GM18498 (cell line): ENCODE data around the gene STPG4.
"Not testable (repeated sequence)": the region's sequence is repeated elsewhere in the genome, so short reads cannot be mapped to it uniquely, and the experiment has no call there.

ENCODE experiments used
- ATAC-seq: cut with Tn5 transposase; IDR thresholded peaks from one replicate; pipeline ENCODE4 v1.9.1; 2021; ENCODE audit warnings: mild to moderate bottlenecking, moderate library complexity; ENCODE audit not compliant: unreplicated experiment

Gene STPG4

DNA sequence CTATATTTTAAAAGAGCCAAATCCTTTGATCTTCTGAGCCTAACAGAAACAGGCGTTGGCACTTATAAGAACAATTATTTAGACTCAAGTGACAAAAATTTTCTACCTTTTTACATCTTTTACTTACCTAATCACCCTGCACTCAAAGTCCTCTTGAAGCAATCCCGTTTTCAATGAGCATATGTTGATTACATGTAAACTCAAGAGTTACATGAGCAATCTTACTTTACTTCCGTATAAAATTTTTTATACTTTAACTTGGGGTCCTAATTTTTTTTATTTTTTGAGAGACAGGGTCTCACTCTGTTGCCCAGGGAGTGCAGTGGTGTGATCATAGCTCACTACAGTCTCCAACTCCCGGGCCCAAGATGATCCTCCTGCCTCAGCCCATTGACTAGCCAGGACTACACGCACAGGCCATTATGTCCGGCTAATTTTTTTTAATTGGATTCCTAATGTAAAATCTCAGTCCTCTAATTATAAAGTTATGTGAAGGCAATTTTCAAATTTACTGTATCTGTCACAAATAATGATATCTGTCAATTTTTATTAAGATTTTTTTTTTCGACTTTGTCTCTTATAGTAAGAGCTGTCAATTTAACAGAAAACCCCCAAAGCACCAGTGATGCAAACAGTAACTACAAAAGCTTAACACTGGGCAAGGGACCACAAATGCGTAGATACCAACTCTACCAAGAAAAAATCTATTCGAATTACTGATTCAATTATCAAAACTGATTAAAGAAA, 19.1 kb upstream of the STPG4 start:
- no peak for ATAC-seq

GRCh38 chr2:47172922-47173695, 18.0 kb upstream of the STPG4 start:
- no peak for ATAC-seq

GRCh38 chr2:47172156-47172921, 17.2 kb upstream of the STPG4 start:
- no peak for ATAC-seq

DNA sequence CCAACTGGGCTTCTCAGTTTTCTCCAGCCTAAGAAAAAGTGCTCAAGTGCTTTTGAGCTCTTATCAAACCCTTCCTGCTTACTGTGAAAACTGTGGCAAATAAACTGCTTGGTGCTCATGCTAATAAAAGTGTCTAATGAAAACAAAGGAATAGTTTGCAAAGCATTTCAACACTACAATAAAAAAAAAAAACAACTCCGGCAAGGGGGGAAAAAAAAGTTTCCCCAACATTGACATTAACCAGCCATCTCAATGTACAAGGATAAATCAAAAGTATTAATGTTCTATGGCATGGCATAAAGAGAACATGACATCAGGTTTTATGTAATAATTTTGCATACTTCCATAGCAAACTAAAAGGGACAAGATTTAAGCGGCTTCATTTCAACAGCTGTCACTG, 14.7 kb upstream of the STPG4 start:
- no peak for ATAC-seq

DNA sequence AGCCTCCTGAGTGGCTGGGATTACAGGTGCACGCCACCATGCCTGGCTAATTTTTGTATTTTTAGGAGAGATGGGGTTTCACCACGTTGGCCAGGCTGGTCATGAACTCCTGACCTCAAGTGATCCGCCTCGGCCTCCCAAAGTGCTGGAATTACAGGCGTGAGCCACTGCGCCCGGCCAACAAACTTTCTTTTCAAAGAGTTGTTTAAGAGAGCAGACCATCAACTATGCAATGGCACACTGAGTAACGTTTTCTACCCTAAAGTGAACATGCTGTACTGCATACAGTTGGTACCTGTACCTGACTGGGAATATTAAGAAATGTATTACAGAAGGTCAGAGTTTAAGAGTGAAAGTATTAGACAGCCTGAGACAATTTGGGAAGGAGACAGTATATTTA, 13.8 kb upstream of the STPG4 start:
- ATAC-seq = not testable (repeated sequence)

GRCh38 chr2:47167149-47167548, 12.0 kb upstream of the STPG4 start:
- ATAC-seq = no peak

DNA sequence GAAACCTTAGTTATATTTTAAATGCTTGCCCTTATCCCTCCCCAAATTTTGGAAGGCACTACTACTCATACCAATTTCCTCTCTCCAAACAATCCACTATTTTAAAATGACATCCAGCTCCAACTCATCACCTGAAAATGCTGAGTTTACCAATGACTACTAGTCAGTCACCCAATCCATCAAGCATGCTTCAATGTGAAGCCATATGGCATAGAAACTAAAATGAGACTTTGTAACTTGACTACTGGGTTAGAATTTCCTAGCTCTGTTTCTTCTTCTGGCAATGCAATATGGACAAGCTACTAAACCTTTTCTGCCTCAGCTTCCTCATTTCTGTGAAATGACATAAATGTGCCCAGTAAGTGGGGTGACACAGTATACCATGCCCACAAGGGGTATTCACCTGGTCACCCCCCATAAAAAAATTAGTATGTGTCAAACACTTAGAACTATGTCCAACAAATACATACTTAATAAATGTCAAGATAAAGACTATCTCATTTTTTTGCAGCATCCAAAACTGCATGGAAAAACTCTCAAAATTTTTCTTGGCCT, 10.0 kb upstream of the STPG4 start:
- no peak for ATAC-seq

- no peak for ATAC-seq
Measured at GRCh38 chr2:47162780-47163179, 7.7 kb upstream of the STPG4 start.

DNA sequence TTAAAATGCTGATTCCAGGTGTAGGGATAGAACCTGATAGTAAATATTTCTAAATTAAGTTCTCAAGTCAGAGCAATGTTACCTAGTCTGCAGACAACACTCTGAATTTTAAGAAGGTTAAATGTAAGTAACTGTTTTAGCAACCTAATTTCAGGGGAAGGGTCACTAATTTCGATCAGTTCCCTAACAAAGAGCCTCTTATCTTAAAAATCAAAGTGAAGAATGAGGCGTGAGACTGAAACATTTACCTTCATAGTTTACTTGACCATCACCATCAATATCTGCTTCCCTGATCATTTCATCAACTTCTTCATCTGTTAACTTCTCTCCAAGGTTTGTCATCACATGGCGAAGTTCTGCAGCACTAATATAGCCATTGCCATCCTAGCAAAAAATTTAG, 6.4 kb upstream of the STPG4 start:
- no peak for ATAC-seq

- no peak for ATAC-seq
Measured at GRCh38 chr2:47160660-47161059, 5.6 kb upstream of the STPG4 start.

DNA sequence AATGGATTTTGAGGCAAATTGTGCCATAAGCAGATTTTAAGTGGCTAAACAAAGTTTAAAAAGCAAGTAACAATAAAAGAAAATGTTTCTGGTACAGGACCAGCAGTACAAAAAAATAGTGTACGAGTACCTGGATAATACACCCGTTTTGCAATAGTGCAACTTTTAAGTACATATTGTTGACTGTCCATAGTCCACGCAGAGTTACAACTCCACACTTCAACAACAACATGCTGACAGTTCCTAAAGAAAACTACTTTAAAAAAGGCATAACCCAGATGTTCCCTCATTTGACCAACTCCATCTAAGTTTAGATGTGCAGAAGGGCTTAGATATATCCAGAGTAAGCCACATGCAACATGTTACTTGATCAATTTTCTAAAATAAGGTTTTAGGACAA, 5.1 kb upstream of the STPG4 start:
- no peak for ATAC-seq

DNA sequence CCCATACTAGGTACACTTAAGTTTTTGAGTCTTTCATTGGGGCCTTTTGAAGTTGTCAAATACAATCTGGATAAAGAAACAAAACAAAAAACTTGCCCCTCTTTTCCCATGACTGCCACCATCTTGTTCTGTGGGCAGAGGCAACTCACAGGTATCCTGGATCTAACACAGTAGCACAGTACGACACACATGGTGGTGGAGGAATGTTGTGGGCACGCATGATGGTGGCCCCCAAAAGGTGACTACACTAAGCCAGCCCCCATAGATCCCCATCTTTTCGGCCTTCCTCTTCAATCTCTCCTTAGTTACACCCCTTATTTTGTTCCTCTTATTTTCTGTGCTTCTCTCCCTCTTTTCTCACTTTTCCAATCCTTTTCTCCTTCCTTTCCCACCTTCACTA, 4.5 kb upstream of the STPG4 start:
- ATAC-seq = no peak

DNA sequence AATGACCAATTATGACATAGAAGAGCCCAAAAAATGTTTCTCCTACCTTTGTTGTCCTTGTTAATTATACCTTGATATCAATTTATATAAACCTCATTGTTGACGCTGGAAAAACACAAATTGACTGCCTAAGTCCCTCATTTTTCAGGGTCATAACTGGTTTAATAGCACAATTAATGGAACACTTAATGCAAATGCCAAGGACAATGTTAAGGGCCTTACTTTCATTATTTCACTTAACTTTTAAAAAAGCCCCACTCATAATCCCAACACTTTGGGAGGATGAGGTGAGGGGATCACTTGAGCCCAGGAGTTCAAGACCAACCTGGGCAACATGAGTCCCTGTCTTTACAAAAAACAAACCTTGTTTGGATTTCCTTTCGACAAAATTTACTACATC, 3.5 kb upstream of the STPG4 start:
- no peak for ATAC-seq

DNA sequence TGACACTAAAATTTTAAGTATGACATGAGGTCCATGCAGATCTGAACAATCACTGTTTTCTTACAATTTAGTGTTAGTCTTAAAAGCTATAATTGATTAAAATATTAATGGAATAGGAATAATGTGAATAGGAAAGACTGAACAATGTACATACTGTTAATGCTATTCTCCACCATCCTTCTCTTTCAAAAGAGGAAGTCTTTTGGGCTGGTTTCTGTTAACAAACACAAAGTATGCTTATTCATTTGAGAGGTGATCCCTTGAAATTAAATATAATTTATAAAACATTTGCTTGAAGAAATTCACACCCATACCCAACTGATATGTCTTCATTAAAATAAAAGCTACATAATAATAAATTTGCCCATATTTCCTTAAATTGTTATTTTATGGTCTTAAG, 2.3 kb downstream of the STPG4 start:
- ATAC-seq = no peak

DNA sequence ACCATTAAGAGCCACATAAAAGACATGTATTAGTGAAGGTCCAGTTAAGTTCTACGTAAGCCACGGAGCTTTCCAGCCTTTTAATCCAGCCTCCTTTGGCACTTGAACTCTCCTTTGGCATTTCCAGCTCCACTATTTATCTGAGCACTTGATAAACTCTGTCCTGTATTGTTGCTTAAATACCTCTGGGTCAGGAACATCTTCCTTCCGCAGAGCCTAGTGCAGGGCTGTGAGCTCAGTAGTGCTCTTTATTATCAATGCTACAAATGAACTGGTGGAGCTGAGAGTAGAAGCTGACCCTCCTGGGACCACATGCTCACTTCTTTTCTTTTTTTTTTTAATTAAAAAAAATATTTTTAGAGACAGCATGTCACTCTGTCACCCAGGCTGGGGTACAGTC, 4.9 kb downstream of the STPG4 start:
- no peak for ATAC-seq

GRCh38 chr2:47147021-47147420, 8.1 kb downstream of the STPG4 start:
- no peak for ATAC-seq

DNA sequence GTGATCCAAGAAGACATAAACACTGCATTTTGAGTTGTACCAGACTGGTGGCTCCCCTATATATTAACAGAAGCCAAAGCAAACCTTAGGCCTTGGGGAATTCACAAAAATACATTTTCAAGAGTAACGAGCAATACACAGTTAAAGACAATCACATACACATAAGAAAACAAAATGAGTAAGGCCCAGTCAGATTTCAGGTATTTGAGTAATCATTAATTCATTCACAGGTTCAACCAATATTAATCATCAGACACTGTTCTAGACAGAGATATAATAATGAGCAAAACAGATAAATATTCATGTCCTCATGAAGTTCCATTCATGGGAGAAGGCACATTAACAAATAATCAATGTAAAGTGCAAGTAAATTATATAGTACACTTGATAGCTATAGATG, 9.6 kb downstream of the STPG4 start:
- ATAC-seq = no peak

- ATAC-seq = no peak
Measured at GRCh38 chr2:47141520-47141919, 13.6 kb downstream of the STPG4 start.

- ATAC-seq = no peak
Measured at GRCh38 chr2:47134386-47135090, 20.6 kb downstream of the STPG4 start.

GRCh38 chr2:47133046-47133445, 22.1 kb downstream of the STPG4 start:
- no peak for ATAC-seq

DNA sequence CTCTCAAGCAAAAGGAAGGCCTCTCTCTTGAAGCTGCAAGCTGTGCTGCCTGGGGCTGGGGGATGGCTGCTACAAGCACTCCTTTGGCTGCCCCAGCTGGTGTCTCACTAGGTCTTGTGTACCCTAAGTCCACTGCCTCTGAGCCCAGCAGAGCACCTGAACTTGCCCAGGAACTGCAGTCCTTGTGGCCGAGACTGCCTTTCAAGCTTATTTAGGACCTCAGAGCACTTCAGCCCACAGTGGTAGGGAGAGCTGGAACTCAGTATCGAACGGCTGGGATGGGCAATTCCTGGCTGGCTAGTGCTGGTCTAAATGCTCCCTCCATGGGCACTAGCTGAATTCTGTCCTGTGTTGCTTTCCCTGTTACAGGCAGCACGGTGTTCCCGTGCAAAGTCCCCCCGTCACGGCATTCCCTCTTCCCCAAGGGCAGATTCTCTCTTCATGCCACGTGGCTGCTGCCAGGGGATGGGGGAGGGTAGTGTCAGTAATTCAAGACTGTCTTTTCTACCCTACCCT, 25.9 kb downstream of the STPG4 start:
- ATAC-seq = no peak
